ENCODE results near the gene CNGB1. TPM values are rescaled to one million over a fixed set of nuclear protein-coding genes. Genes with fewer than 3 reads are reported as not detected.

CNGB1 gene
- total RNA-seq, 1 experiment from 2014 or later, result not detected

DNA sequence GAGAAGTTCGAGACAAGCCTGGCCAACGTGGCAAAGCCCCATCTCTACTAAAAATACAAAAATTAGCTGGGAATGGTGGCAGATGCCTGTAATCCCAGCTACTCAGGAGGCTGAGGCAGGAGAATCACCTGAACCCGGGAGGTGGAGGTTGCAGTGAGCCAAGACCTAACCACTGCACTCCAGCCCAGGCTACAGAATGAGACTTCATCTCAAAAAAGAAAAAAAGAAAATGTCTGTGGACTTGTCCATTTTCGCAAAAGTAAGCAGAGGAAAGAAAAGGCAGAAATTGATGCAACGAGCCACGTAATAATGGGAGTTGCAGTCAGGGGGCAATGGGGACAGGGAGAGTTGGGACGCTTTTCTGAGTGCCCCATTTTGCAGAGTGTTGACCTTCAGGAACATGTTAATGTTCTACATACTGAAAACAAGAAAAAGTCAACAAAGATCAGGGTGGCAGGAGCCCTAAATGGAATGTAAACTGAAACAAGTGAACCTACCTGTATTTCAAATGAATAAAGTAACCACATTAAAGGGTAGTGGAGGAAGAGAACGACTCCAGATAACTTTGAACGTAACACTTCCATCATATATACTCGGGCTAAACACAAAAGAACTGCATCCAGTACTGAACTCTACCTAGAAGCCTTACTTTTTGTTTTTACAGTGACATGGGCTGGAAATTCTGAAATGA lies 76.4 kb downstream of the CNGB1 start:
- H3K27ac ChIP-seq (ENCODE audit: low read depth, low read length, poor library complexity, severe bottlenecking), result no peak overlapping the region
- no peak for DNase-seq (ENCODE audit: low spot score)
- H3K36me3 ChIP-seq (ENCODE audit: insufficient read depth, low read length, poor library complexity, severe bottlenecking), result no peaks in the 10 kb centered on the region
- ChIA-PET CTCF (no interaction called here), POLR2A (ENCODE audit: low non-redundant PET) (no interaction called here)
- H3K4me1 ChIP-seq (ENCODE audit: insufficient read depth, low read length, poor library complexity, severe bottlenecking), result peaks cover 16% of the 10 kb centered on the region
- intact Hi-C loops (cut with micrococcal nuclease; ENCODE audit: unreplicated experiment), result loop anchor here (5.0 kb wide), 1 partner anchor 413 kb away; no protein-coding TSS in a partner anchor
- H3K27me3 ChIP-seq (replicated peaks; ENCODE audit: insufficient read depth, low read depth, low read length, poor library complexity), result no peaks in the 10 kb centered on the region
- H3K9me3 ChIP-seq (ENCODE audit: low read depth, low read length, poor library complexity, severe bottlenecking), result no peaks in the 10 kb centered on the region
- no peak overlapping the region for H3K4me3 ChIP-seq (ENCODE audit: low read depth, low read length, poor library complexity, severe bottlenecking)
- TF ChIP-seq, protein P1, sequence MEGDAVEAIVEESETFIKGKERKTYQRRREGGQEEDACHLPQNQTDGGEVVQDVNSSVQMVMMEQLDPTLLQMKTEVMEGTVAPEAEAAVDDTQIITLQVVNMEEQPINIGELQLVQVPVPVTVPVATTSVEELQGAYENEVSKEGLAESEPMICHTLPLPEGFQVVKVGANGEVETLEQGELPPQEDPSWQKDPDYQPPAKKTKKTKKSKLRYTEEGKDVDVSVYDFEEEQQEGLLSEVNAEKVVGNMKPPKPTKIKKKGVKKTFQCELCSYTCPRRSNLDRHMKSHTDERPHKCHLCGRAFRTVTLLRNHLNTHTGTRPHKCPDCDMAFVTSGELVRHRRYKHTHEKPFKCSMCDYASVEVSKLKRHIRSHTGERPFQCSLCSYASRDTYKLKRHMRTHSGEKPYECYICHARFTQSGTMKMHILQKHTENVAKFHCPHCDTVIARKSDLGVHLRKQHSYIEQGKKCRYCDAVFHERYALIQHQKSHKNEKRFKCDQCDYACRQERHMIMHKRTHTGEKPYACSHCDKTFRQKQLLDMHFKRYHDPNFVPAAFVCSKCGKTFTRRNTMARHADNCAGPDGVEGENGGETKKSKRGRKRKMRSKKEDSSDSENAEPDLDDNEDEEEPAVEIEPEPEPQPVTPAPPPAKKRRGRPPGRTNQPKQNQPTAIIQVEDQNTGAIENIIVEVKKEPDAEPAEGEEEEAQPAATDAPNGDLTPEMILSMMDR (conservative IDR thresholded peaks at IDR 0.05; ENCODE audit: low read depth, low read length), result no peak
- no peak for TF ChIP-seq EZH2 (IDR thresholded peaks at IDR 0.05; ENCODE audit: borderline replicate concordance, low read depth, low read length, poor library complexity, severe bottlenecking)
- BruUV-seq (replicated peaks), result no TSS peak

DNA sequence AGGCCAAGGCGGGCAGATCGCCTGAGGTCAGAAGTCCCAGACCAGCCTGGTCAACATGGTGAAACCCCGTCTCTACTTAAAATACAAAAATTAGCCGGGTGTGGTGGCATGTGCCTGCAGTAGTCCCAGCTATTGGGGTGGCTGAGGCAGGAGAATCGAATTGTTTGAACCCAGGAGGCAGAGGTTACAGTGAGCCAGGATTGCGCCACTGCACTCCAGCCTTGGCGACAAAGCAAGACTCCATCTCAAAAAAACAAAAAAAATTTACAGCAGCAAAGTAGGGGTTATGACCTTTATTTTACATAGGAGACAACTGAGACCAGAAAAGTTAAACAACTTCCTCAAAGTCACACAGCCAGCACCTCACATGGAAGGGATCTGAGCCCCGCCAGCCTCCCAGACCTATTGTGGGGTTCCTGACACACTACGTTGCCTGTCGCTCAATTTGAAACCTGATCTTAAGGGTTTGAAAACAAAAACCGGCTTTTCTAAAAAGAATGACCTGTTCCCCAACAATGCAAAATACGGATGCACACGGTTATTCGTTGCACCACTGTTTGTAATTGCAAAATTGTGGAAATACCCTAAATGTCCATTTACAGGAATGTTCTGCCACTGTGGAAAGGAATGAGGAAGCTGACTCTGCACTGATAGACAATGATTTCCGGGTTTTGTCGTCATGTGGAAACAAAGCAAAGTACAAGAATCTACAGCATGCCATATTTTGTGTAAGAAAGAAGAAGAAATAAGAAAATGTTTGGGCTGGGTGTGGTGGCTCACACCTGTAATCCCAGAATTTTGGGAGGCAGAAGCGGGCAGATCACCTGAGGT lies 77.2 kb downstream of the CNGB1 start:
- no TSS peak for BruUV-seq (replicated peaks)
- H3K27me3 ChIP-seq (replicated peaks; ENCODE audit: insufficient read depth, low read depth, low read length, poor library complexity), result no peaks in the 10 kb centered on the region
- CTCF ChIA-PET, result no interaction called here
- H3K4me3 ChIP-seq (ENCODE audit: low read depth, low read length, poor library complexity, severe bottlenecking), result no peak overlapping the region
- no peaks in the 10 kb centered on the region for H3K9me3 ChIP-seq (ENCODE audit: low read depth, low read length, poor library complexity, severe bottlenecking)
- peaks cover 20% of the 10 kb centered on the region for H3K4me1 ChIP-seq (ENCODE audit: insufficient read depth, low read length, poor library complexity, severe bottlenecking)
- POLR2A ChIA-PET (ENCODE audit: low non-redundant PET), result no interaction called here
- intact Hi-C loops (cut with micrococcal nuclease; ENCODE audit: unreplicated experiment), result no loop called here
- H3K36me3 ChIP-seq (ENCODE audit: insufficient read depth, low read length, poor library complexity, severe bottlenecking), result no peaks in the 10 kb centered on the region
- no peak for TF ChIP-seq EZH2 (IDR thresholded peaks at IDR 0.05; ENCODE audit: borderline replicate concordance, low read depth, low read length, poor library complexity, severe bottlenecking)
- TF ChIP-seq, protein P1 (conservative IDR thresholded peaks at IDR 0.05; ENCODE audit: low read depth, low read length), result no peak
- DNase-seq (ENCODE audit: low spot score), result no peak
- no peak overlapping the region for H3K27ac ChIP-seq (ENCODE audit: low read depth, low read length, poor library complexity, severe bottlenecking)

- ChIA-PET POLR2A (ENCODE audit: low non-redundant PET) (no interaction called here), CTCF (no interaction called here)
- no peaks in the 10 kb centered on the region for H3K9me3 ChIP-seq (ENCODE audit: low read depth, low read length, poor library complexity, severe bottlenecking)
- H3K27me3 ChIP-seq (replicated peaks; ENCODE audit: insufficient read depth, low read depth, low read length, poor library complexity), result no peaks in the 10 kb centered on the region
- H3K36me3 ChIP-seq (ENCODE audit: insufficient read depth, low read length, poor library complexity, severe bottlenecking), result no peaks in the 10 kb centered on the region
- no peak for DNase-seq (ENCODE audit: low spot score)
- BruUV-seq (replicated peaks), result no TSS peak
- H3K4me1 ChIP-seq (ENCODE audit: insufficient read depth, low read length, poor library complexity, severe bottlenecking), result peaks cover 20% of the 10 kb centered on the region
- TF ChIP-seq EZH2 (IDR thresholded peaks at IDR 0.05; ENCODE audit: borderline replicate concordance, low read depth, low read length, poor library complexity, severe bottlenecking), result no peak
- TF ChIP-seq, protein P1 (conservative IDR thresholded peaks at IDR 0.05; ENCODE audit: low read depth, low read length), result no peak
- H3K27ac ChIP-seq (ENCODE audit: low read depth, low read length, poor library complexity, severe bottlenecking), result no peak overlapping the region
- intact Hi-C loops (cut with micrococcal nuclease; ENCODE audit: unreplicated experiment), result no loop called here
- no peak overlapping the region for H3K4me3 ChIP-seq (ENCODE audit: low read depth, low read length, poor library complexity, severe bottlenecking)
Observed at GRCh38 chr16:57893217-57893558, 77.7 kb downstream of the CNGB1 start.

All from A673 (cell line).